HG03354 (cell line): Measurements from ENCODE around the gene VARS1.
"Not testable (repeated sequence)": the region's sequence is repeated elsewhere in the genome, so short reads cannot be mapped to it uniquely, and the experiment has no call there.

Source experiments
- ATAC-seq: cut with Tn5 transposase; IDR thresholded peaks from one replicate; pipeline ENCODE4 v1.9.1; 2021; ENCODE audit warnings: mild to moderate bottlenecking; ENCODE audit not compliant: unreplicated experiment, poor library complexity, severe bottlenecking

The VARS1 gene

DNA sequence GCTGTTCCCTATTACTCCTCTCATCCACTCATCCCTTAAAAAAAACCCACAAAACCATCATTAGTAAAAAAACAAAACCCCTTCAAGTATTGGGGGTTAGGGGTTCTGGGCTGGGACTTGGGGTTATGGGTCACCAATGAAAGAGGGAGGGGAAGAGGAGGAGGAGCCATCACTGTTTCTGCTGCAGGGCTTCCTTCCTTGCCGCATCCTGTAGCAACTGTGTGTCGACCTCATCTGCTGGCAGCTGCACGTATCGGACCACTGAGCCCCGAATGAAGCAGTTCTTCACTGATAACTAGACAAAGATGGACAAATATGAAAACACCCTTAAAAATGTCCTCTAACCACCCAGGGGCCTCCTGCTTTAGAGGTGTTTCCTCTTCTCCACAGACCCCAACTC lies 2.0 kb upstream of the VARS1 start:
- ATAC-seq, result no peak

DNA sequence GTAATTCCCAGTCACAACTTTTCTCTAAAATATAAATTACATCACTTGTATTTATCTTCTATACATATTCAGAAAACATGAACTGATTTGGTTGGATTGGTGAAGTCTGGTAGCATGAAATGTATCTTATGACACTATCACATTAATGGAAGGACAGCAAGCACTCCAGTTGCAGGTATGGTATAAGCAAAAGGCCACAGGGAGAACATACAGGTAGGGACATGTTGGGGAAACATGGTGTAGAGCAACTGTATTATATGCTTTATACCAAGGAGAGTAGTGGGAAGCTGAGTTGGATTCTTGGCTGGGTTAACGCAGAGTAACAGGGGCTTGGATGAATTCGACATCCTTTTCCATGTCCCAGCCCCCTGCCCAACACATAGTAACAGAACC lies 1.4 kb upstream of the VARS1 start:
- no peak for ATAC-seq

DNA sequence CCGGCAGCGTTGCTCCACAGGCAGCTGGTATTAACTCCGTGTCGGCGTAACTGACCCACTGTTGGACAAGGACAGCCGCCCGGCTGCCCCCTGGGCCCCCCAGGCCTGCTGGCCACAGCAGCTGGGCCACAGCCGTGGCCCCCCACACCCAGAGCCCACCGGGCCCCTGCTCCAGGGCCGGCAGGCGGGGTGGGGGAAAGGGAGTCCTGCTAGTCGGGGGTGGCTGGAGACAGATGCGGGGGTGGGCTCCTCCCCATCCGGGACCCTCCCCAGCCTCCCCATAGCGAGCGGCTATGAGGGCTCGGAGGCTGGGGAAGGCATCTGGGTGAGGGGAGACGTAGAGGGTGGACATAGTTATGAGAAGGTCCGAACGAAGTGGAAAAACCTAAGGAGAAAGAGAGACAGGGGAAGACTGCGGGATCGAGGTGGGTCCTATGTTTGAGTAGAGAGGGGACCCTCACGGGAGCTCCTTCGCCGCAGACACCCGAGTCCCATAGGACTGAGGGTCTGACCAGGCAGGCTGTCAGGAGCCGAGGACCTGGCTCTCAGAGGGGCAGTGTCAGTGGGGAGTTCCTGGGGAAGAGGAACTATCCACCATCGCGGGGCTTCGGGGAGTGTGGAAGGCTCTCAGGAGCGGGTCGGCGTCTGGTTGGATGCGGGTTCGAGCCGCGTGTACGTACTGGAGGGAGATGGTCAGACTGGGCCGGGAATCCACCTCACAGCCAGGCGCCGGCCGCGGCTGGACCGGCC lies 511 bp downstream of the VARS1 start:
- peak; percentile 15 for ATAC-seq

DNA sequence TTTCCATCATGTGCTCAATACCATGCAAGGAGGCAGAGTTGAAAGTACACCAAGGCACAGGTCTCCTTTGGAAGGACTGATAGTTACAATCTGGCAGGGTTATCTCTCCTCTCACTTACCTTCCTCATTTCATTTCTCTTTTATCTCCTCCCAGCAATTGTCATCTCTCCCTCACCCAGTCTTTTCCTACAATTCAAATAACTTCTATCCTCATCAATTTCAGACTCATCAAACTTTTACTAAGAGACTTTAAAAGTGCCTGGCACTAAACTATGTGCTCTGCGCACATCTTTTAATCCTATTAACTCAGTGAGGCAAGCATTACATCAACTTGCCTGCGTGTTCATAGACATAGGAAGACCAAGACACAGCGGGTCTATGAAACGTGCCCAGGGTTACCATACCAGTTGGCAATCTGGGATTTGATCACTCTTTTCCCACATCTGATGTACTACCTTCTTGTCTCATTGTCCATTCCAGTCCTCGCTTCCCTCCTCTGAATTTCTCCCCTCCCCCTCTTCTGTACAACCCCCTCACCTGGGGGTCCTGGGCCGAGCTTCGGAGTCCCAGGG lies 1.2 kb downstream of the VARS1 start:
- no peak for ATAC-seq

DNA sequence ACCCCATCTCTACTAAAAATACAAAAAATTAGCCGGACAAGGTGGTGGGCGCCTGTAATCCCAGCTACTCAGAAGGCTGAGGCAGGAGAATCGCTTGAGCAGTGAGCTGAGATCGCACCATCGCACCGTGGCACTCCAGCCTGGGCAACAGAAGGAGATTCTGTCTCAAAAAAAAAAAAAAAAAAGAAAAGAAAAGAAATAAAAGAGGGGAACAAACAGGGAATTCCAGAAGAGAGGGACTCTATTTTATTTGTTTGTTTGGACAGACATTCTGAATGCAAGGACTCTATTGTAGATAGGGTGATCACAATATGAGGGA lies 1.7 kb downstream of the VARS1 start:
- ATAC-seq, result not testable (repeated sequence)

DNA sequence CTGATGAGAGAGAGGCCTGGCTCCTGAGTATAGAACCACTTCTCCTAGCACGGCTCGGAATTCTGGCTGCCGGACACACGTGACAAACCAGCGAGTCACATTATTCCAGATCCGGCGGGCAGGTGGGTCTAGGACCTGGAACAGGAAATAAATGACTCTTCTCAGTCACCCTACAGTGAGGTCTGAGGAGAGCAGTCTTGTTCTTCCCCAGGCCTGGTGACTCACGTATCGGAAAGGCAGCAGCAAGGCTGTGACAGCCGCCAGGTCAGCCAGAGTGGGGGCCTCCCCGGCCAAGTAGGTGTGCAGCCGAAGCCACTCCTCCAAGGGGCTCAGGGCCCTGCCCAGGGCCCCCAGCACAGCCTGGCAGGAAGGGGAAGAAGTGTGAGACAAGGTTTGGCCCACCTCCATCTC lies 2.8 kb downstream of the VARS1 start:
- ATAC-seq, result no peak

DNA sequence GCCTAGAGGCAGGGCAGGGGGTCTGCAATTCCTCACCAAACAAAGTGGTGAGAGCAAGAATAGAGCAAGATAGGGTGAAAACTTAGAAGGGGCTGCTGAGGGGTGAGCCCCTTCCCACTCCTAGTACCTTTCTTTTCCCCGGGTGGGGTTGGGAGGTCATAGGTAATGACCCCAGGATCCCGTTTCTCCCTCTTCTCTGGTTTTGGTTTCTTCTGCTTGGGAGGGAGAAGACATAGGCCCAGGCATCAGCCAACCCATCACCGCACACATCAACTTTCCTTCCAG lies 3.5 kb downstream of the VARS1 start:
- no peak for ATAC-seq

DNA sequence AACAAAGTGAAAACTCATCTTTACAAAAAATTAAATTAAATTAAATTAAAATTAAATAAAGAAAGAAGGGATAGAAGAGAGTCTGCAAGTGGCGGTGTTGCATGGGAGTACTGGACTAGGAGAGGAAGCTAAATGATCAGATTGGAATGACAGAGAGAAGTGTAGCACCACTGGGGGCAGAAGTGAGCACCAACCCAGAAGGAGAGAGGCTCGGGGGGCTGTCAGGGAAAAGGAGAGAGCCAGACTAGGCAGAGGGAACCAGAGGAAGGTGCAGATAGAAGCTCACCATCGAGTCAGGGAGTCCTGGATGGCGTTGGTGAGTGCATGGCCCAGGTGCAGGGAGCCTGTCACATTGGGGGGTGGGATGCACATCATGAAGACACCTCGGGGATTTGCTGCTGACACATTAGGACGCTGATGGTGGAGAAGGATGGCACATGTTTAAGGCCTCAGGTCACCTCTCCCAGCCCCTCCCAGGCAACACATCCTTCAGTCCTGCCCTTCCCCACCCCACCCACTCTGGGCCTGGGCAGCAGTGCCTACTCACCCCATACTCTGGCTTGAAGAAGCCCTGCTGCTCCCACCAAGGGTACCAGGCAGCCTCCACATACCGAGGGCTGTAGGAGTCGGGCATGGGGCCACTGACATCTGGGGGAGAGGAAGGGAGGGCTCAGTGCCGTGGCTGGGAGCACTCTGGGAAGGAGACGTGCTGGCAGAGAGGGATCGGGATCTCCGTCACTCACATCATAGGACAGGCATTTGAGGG lies 4.0 kb downstream of the VARS1 start:
- no peak for ATAC-seq

DNA sequence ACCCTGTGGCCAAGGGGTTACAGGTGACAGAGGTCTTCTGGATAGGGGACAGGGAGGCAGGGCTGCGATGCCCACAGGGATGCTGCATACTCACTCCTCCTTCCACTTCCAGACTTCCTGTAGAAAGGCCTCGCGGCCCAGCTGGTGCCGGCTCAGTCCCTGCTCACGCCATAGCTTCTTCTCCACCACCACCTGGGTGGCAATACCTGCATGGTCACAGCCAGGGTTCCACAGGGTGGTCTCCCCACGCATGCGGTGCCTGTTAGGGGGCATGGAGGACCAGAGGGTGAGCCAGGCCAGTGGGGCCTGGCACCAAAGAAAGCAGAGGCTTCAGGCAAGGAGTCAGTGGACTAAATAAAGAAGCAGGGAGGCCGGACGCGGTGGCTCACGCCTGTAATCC lies 10.1 kb downstream of the VARS1 start:
- ATAC-seq, result no peak

DNA sequence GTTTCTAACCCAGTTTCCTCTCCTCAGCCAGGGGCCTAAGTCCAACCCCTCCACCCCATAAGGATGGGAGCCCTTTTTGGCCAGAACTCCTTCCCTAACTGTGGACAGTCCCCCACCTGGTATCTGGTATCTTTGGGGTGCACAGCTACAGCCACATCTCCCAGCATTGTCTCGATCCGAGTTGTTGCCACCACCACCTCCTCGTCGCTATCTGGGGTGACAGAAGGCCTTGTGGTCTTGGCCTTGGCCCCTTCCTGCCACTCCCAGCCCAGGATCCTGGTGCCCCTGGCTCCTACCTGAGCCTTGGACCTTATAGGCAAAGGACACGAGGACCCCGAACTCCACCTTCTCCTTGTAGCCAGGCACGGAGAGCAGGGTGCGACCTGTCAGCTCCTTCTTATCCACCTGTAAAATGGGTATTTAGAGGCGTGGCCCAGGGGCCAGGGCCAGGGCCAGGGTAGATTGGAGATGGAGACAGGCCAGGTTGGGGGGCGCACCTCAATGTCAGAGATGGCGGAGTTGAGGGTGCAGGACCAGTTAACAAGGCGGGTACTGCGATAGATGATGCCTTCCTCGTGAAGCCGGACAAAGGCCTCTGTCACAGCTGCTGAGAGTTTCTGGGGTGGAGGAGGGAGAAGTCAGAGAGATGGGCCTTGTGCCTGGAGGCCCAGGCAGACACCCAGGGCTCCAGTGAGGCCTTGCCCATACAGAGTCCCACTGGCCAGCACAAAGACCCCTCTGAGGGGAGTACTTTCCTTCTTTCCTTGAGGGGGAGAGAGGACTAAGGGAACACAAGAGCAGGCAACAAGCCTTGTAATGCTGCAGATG lies 11.2 kb downstream of the VARS1 start:
- ATAC-seq, result no peak

DNA sequence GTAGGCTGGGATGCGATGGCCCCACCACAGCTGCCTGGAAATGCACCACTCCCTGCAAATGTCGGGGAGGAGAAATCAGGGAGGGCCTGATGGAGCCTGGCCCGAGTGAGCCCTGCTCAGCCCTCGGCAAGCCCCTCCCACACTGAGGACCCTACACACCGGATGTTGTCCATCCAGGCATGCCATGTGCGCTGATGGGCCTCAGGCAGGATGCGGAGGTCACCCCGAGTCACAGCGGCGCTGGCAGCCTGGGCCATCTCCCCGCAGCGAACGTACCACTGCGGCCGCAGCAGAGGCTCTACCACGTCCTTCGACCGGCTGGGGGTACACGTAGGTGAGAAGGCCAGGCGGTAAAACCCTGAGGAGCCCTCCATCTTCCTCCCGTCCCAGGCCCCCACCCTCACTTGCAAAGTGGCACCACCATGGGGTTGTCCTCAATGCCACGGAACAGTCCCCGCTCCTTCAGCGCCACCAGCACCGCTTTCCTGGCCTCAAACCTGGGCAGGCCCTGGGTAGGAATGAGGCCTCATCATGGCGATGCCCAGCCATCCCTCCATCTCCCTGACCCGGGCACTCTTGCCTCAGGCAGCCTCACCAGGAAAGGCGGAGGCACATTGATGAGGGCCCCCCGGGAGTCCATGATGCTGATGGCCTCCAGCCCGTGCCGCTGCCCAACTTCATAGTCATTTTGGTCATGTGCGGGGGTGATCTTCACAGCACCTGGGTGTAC lies 13.3 kb downstream of the VARS1 start:
- no peak for ATAC-seq

DNA sequence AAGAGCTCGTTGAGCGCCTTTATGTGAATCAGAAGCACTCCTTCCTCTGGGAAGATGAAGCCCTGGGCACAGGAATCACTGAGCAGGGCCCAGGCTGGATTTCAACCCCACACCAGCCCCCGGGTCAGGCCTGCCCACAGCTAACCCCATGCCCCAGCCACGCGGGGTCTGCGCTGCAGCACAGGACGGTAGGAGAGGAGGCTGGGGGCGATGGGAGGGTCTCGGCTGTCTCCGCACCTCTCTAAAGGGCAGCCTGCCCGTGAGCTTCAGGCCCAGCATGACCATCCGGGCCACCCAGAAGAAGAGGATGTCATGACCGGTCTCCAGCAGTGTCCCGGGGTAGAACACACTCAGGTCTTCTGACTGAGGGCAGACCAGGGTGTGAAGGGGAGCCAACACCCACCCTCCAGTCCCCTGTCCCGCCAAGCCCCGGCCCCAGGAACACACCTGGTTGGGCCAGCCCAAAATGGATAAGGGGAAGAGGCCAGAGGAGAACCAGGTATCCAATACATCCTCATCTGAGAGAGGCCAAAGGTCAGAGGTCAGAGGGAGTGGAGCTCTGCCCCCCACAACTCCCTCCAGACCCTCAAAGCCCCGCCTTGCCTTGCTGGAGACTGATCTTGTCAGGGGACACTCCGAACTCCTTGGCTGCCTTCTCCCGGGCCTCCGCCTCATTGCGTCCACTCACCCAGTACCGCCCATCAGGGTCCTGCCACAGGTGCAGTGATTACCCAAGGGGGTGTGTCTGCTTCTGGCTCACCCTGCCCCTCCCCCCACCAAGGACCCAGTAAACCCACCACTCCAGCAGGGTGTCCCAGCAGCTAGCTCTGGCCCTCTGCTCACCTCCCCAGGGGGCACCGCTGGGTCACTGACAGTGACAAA lies 14.1 kb downstream of the VARS1 start:
- ATAC-seq, result no peak

DNA sequence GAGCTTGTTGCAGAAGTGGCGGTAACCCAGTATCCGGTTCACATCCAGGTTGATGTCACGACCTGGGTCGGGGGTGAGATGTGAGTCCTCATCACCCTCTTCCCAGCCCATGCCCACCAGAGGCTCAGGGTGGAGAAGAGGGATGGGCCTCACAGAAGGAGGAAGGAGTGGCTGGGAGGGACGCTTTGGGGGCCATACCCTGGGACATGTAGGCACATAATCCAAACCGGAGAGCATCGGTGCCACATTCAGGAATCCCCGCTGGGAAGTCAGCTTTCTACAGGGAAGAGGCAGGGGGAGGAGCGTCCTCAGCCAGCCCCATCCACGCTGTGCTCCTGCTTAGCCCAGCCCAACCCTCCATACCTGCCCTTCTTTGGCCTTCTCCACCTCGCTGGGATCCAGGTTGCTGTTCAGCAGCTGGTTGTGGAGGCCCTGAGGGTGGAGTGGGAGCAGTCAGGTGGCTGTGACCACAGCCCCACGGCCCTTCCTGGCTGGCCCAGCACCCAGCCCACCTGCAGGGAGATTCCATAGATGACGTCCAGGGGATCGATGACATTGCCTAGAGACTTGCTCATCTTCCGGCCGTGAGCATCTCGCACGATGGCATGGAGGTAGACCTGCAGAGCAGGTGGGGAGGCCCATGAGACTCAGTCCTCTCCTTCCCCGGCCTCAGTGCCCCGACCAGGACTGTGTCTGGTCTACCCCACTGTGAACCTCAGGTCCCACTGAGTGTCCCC lies 14.9 kb downstream of the VARS1 start:
- ATAC-seq, result no peak

DNA sequence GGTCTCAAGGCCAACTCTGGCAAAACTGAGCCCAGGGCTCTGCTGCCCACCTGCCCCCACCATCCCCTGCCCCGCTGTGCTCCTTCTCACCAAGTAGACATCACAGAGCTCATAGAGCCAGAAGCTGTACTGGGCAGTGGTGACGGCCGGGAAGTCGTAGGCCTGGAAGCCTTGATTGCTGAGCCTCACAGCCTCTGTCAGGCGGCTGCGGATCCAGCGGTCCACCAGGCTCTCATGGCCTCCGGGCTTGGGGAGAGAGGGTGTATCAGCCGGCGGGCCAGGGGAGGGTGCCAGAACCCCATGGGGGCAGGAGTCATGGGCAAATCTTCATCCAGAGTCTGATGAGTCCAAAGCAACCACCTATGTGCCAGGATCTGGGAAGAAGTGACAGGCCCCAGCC lies 15.6 kb downstream of the VARS1 start:
- ATAC-seq, result no peak

DNA sequence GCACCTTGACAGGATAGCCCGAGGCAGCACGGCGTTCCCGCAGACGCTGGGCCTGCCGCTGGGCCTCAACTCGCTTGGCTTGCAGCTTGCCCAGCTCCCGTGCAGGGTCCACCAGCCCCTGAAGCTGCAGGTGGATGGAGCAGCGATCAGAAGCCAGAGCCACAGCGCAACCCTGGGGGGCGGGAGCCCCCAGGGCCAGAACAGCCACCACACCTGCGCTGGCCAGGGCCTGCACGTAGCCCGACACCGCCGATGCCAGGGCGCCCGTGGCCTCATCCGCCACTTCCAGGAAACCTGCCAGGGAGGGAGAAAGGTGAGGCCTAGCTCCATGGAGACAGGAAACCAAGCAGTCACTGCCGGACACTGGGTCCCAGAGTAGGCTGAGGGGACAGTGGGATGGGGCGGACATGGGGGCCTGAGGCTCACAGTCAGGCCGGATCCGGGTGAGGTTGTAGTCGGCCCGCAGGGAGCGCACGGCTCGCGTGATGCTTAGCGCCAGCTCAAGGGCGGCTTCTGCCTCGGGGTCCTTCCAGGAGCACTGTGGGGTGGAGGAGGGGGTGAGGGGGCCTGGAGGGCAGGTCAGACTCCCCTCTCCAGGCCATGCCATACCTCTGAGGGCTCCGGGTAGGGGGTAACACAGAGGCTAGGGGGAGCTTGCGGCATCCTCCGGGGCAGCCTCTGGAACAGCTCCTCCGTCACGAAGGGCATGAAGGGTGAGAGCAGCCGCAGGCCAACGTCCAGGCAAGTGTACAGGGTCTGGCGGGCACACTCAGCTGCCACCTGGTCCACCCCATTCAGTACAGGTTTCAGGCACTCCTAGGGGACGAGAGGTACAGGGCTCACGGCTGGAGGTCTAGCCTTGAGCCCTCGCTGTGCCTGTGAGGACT lies 16.3 kb downstream of the VARS1 start:
- no peak for ATAC-seq

DNA sequence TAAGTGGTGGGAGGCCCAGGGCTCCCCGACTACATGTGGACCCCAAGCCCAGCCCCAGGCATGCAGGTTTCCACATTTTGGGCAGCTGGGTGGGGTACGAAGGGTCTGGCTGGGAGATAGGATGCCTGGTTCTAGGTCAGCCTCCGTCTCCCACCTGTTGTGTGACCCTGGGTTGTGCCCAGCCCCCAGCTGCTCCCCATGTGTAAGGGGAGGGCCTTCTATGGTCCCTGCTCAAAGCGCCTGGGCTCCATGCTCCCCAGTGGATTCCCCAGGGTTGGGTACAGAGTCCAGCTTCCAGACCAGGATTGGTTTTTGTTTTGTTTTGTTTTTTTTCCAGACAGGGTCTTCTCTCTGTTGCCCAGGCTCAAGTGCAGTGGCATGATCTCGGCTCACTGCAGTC lies 17.4 kb downstream of the VARS1 start:
- ATAC-seq, result no peak

DNA sequence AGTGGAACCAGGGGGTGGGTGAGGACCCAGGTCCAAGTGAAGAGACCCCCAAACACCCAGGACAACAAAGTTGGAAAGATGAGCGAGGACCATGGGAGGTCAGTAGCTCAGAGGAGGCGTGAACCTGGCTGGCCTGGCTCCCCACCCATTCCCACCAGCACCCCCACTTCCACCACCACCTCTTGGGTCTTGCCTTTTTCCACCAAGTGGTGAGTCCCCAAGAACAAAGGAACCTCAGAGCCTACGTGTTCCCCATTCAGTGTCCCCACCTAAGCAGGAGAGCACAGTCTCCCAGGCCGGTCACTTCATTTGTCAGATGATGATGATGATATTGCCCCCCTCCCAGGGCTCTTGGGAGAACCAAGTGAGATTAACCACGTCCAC lies 17.9 kb downstream of the VARS1 start:
- ATAC-seq, result no peak
